GM12878 (cell line): ENCODE measurements around the gene DBNDD2. TPM values are rescaled to one million over a fixed set of nuclear protein-coding genes. Genes with fewer than 3 reads are reported as not detected.

Experiments used
- ATAC-seq: fragments of 200-7000 bp; cut with Tn5 transposase; 3 replicates; pipeline ENCODE4 v1.9.1; 2020; ENCODE audit warnings: mild to moderate bottlenecking, moderate library complexity
- BruUV-seq: library from RNA; stranded (reverse); fragments of 400-500 nt; replicated peaks from 2 replicates; lab custom pipeline; 2021; lab: Mats Ljungman, UMichigan
- CTCF ChIA-PET: fragments of 300-600 bp; sonication (Branson Sonifier 250); formaldehyde crosslinking; extraction: SDS; loops from one replicate; lab custom pipeline; 2021; ENCODE audit warnings: inconsistent platforms; lab: Yijun Ruan, JAX
- POLR2A ChIA-PET: fragments of 350-600 bp; formaldehyde crosslinking; extraction: SDS; loops from one replicate; lab custom pipeline; 2021; ENCODE audit warnings: inconsistent platforms; lab: Charles Lee
- RAD21 ChIA-PET: fragments of 300-600 bp; sonication (Branson Sonifier 250); formaldehyde crosslinking; loops from one replicate; lab custom pipeline; 2023; ENCODE audit warnings: antibody characterized with exemption; ENCODE audit not compliant: unreplicated experiment; lab: Charles Lee
- SMC1A ChIA-PET: fragments of 300-600 bp; sonication (Branson Sonifier 250); formaldehyde crosslinking; loops from one replicate; lab custom pipeline; 2023; ENCODE audit not compliant: unreplicated experiment, uncharacterized antibody; lab: Charles Lee
- DNase-seq: peaks from one replicate; pipeline ENCODE4 v3.0.0-alpha.2; 2011; ENCODE audit warnings: low read depth, low spot score
- FAIRE-seq: peaks from 3 replicates; lab custom pipeline; 2011; peaks lifted over from hg19 to GRCh38; lab: Jason Lieb, UNC
- H2AFZ ChIP-seq: 2 replicates; pipeline ENCODE4 v1.6.0; 2011; ENCODE audit warnings: low read depth, low read length, control low read depth; ENCODE audit not compliant: control insufficient read depth
- H3K27ac ChIP-seq: 2 replicates; pipeline ENCODE4 v1.5.1; 2011; ENCODE audit warnings: control low read depth; ENCODE audit not compliant: control insufficient read depth, insufficient read depth
- H3K27me3 ChIP-seq, 2 experiments: replicated peaks in 1 of 2; 2 replicates each; pipeline versions ENCODE4 v1.6.0 to v1.6.1; 2011; ENCODE audit warnings: low read length in 1 of 2; ENCODE audit not compliant: control insufficient read depth in 2 of 2, insufficient read depth in 2 of 2
- H3K36me3 ChIP-seq, 2 experiments: 2 replicates each; pipeline ENCODE4 v1.5.1; 2011; ENCODE audit warnings: low read length in 1 of 2; ENCODE audit not compliant: control insufficient read depth in 2 of 2, insufficient read depth in 2 of 2
- H3K4me1 ChIP-seq: 2 replicates; pipeline ENCODE4 v1.6.1; 2011; ENCODE audit warnings: mild to moderate bottlenecking, low read length, moderate library complexity, mixed read lengths; ENCODE audit not compliant: control insufficient read depth, insufficient read depth
- H3K4me2 ChIP-seq: 2 replicates; pipeline ENCODE4 v1.6.0; 2011; ENCODE audit warnings: control low read depth; ENCODE audit not compliant: control insufficient read depth, insufficient read depth
- H3K4me3 ChIP-seq: fragments of 200-600 bp; sonication (generic); 2 replicates; pipeline ENCODE4 v1.5.1; 2016
- H3K79me2 ChIP-seq: 2 replicates; pipeline ENCODE4 v1.6.0; 2011; ENCODE audit warnings: low read length; ENCODE audit not compliant: control insufficient read depth, insufficient read depth
- H3K9ac ChIP-seq: 2 replicates; pipeline ENCODE4 v1.8.0; 2011; ENCODE audit warnings: low read length, control low read depth, mixed read lengths; ENCODE audit not compliant: control insufficient read depth, insufficient read depth
- H3K9me3 ChIP-seq: replicated peaks from 3 replicates; pipeline ENCODE4 v1.5.1; 2011; ENCODE audit warnings: mild to moderate bottlenecking, low read length; ENCODE audit not compliant: control insufficient read depth, insufficient read depth
- H4K20me1 ChIP-seq: 2 replicates; pipeline ENCODE4 v1.6.0; 2011; ENCODE audit not compliant: control insufficient read depth, insufficient read depth
- EED ChIP-seq: sonication (generic); IDR thresholded peaks from 2 replicates; pipeline ENCODE4 v1.6.1; 2016; ENCODE audit warnings: antibody characterized with exemption, low read depth
- HCFC1 ChIP-seq: fragments of 150-350 bp; IDR thresholded peaks from 2 replicates; pipeline ENCODE4 v1.6.1; 2014; ENCODE audit warnings: low read length
- MYC ChIP-seq: IDR thresholded peaks from 2 replicates; pipeline ENCODE4 v1.6.1; 2011; ENCODE audit warnings: mild to moderate bottlenecking, low read length, moderate library complexity, inconsistent platforms; ENCODE audit not compliant: insufficient read depth, insufficient replicate concordance, insufficient read length, severe bottlenecking
- SIX5 ChIP-seq: IDR thresholded peaks from 2 replicates; pipeline ENCODE4 v1.6.1; 2011; ENCODE audit warnings: mild to moderate bottlenecking, low read depth, low read length, moderate library complexity; ENCODE audit not compliant: severe bottlenecking
- SUZ12 ChIP-seq: fragments of 200-600 bp; sonication (generic); IDR thresholded peaks from one replicate; pipeline ENCODE4 v1.6.1; 2018; ENCODE audit warnings: antibody characterized with exemption, mild to moderate bottlenecking; ENCODE audit not compliant: unreplicated experiment
- WGBS: methylation state at CpG from one replicate; pipeline ENCODE4 v1.1.6; 2016; ENCODE audit warnings: low lambda C conversion rate; ENCODE audit not compliant: insufficient replicate concordance, insufficient coverage; ENCODE audit errors: missing lambda C conversion rate; 5-methylcytosine and 5-hydroxymethylcytosine counted together
- in situ Hi-C: fragments of 300-500 bp; cut with MboI; formaldehyde crosslinking; loops from 9 replicates; pipeline ENCODE4 v1.14.3; 2018; ENCODE audit warnings: mixed read lengths
- intact Hi-C: fragments of 100-400 bp; cut with micrococcal nuclease; formaldehyde crosslinking; loops from one replicate; pipeline ENCODE4 v1.14.2; 2022; ENCODE audit not compliant: unreplicated experiment
- polyA plus RNA-seq, 11 experiments: library from polyadenylated mRNA; depleted of rRNA in 4 of 11; unstranded in 6 of 11; stranded (reverse) in 5 of 11; fragments of >200 nt; fragmentation: Nextera tagmentation in 4 of 11; fragmentation: Illumina TruSeq in 1 of 11; extraction: Ambion mirVana in 4 of 11; extraction: Trizol in 1 of 11; gene quantifications; 1 replicate in 1 of 11; 2 replicates in 10 of 11; pipeline versions ENCODE4 v1.2.1 to v1.2.3, GENCODE V29; 2011 to 2016; ENCODE audit warnings: inconsistent platforms in 2 of 11, missing spikeins in 2 of 11, low read depth in 1 of 11
- total RNA-seq, 4 experiments: library from RNA; depleted of rRNA in 3 of 4; stranded (reverse); fragments of >200 nt in 3 of 4; fragmentation: Illumina TruSeq in 1 of 4; extraction: Trizol in 1 of 4; gene quantifications; 2 replicates each; pipeline versions ENCODE4 v1.2.1 to v1.2.3, GENCODE V29; 2013 to 2021
- TF ChIP-seq, protein P1 (sequence below): fragments of 450-650 bp; IDR thresholded peaks from 2 replicates; pipeline ENCODE4 v1.6.1; 2016; ENCODE audit warnings: mild to moderate bottlenecking, moderate library complexity, borderline replicate concordance
- TF ChIP-seq, protein P2 (sequence below): IDR thresholded peaks from 2 replicates; pipeline ENCODE4 v1.6.1; 2012; ENCODE audit warnings: low read depth, low read length, improper control_type of control experiment
- TF ChIP-seq, protein P3 (sequence below): IDR thresholded peaks from 2 replicates; pipeline ENCODE4 v1.6.1; 2012; ENCODE audit warnings: low read length, inconsistent platforms
- TF ChIP-seq, protein P4 (sequence below): fragments of 450-650 bp; IDR thresholded peaks from 2 replicates; pipeline ENCODE4 v1.6.1; 2017; ENCODE audit warnings: low read depth, mild to moderate bottlenecking, moderate library complexity
- TF ChIP-seq, protein P5 (sequence below): IDR thresholded peaks from 2 replicates; pipeline ENCODE4 v1.6.1; 2011; ENCODE audit warnings: low read depth, mild to moderate bottlenecking, low read length, moderate library complexity, borderline replicate concordance; ENCODE audit errors: extremely low read depth

Gene DBNDD2
- total and polyA plus RNA-seq, 10 of the 15 experiments (the other 5 are each of a cell fraction or from before 2014, with no cell fraction given) = 0.17 to 5.7 (median 0.49) TPM; not detected in 1

DNA sequence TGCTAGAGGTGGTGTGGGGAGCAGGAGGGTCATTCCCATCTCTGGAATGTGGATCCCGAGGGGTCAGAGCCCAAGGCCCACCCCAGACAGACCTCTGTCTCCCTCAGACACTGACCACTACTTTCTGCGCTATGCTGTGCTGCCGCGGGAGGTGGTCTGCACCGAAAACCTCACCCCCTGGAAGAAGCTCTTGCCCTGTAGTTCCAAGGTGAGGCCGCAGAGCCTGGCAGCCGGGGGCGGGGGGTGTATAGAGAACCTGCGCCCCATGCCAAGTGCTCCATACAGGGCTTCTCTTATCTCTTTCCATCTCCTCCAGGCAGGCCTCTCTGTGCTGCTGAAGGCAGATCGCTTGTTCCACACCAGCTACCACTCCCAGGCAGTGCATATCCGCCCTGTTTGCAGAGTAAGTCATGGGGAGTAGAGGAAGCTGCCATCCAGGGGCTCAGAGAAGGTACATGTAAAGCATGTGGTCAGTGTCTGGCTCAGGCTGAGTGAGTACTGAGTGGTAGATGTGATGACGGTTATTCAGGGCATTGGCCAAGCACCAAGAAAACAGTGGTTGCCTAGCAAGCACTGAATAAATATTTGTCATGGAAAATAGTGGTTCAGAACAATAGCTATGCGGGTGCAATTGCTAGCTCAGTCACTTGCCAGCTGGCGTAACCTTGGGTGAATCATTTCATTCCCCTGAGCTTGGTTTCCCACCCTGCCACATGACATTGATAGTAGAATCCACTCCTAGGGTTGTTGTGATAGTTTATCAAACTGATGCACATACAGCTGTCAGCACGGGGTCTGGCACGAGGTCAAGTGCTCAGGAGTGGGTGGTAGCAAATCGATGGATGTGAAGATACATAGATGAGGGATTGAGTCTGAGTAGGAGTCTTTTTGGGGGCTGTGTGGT lies 11.4 kb downstream of the DBNDD2 start:
- ChIA-PET CTCF (interaction anchor here (0.9 to 8.5 kb wide), 12 partner anchors 10 to 60 kb away, joined by 3 to 86 read pairs (median 5); partner anchors contain the start of gene SYS1), POLR2A (interaction anchor here (1.0 to 1.1 kb wide), 2 partner anchors 49 to 56 kb away, joined by 3 read pairs; partner anchors contain the start of gene SYS1), RAD21 (interaction anchor here (0.6 to 3.2 kb wide), 8 partner anchors 10 to 57 kb away, joined by 3 to 24 read pairs (median 6); partner anchors contain the start of gene SYS1), SMC1A (interaction anchor here (0.5 to 3.0 kb wide), 9 partner anchors 10 to 99 kb away, joined by 3 to 21 read pairs (median 5); no protein-coding TSS in a partner anchor)
- FAIRE-seq (no peak), DNase-seq (peak; percentile 80), ATAC-seq (peak; percentile 89)
- in situ Hi-C loops = loop anchor here (5.0 kb wide), 1 partner anchor 52 kb away; no protein-coding TSS in a partner anchor
- Histone ChIP-seq H3K36me3 (peaks cover 16 to 25% of the 10 kb centered on the region in 2 experiments), H3K27me3 (no peaks in the 10 kb centered on the region), H3K4me1 (peaks cover 20% of the 10 kb centered on the region), H4K20me1 (no peaks in the 10 kb centered on the region), H2AFZ (no peak overlapping the region), H3K79me2 (peaks cover 13% of the 10 kb centered on the region), H3K4me3 (no peak overlapping the region), H3K9me3 (no peaks in the 10 kb centered on the region), H3K4me2 (peak overlapping the region; percentile 59), H3K27ac (peak overlapping the region; percentile 26), H3K9ac (0 out of 2 replicates have a peak overlapping the region, but pooled peaks have one; percentile 22)
- WGBS = 22% methylated on average over 17 of the region's 17 CpGs
- BruUV-seq = no TSS peak
- intact Hi-C loops = no loop called here
- TF ChIP-seq SUZ12 (no peak), SIX5 (no peak), EED (no peak), MYC (no peak), HCFC1 (no peak)
- TF ChIP-seq, protein P1, sequence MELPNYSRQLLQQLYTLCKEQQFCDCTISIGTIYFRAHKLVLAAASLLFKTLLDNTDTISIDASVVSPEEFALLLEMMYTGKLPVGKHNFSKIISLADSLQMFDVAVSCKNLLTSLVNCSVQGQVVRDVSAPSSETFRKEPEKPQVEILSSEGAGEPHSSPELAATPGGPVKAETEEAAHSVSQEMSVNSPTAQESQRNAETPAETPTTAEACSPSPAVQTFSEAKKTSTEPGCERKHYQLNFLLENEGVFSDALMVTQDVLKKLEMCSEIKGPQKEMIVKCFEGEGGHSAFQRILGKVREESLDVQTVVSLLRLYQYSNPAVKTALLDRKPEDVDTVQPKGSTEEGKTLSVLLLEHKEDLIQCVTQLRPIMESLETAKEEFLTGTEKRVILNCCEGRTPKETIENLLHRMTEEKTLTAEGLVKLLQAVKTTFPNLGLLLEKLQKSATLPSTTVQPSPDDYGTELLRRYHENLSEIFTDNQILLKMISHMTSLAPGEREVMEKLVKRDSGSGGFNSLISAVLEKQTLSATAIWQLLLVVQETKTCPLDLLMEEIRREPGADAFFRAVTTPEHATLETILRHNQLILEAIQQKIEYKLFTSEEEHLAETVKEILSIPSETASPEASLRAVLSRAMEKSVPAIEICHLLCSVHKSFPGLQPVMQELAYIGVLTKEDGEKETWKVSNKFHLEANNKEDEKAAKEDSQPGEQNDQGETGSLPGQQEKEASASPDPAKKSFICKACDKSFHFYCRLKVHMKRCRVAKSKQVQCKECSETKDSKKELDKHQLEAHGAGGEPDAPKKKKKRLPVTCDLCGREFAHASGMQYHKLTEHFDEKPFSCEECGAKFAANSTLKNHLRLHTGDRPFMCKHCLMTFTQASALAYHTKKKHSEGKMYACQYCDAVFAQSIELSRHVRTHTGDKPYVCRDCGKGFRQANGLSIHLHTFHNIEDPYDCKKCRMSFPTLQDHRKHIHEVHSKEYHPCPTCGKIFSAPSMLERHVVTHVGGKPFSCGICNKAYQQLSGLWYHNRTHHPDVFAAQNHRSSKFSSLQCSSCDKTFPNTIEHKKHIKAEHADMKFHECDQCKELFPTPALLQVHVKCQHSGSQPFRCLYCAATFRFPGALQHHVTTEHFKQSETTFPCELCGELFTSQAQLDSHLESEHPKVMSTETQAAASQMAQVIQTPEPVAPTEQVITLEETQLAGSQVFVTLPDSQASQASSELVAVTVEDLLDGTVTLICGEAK = no peak
- TF ChIP-seq, protein P2, sequence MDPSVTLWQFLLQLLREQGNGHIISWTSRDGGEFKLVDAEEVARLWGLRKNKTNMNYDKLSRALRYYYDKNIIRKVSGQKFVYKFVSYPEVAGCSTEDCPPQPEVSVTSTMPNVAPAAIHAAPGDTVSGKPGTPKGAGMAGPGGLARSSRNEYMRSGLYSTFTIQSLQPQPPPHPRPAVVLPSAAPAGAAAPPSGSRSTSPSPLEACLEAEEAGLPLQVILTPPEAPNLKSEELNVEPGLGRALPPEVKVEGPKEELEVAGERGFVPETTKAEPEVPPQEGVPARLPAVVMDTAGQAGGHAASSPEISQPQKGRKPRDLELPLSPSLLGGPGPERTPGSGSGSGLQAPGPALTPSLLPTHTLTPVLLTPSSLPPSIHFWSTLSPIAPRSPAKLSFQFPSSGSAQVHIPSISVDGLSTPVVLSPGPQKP = no peak
- TF ChIP-seq, protein P3, sequence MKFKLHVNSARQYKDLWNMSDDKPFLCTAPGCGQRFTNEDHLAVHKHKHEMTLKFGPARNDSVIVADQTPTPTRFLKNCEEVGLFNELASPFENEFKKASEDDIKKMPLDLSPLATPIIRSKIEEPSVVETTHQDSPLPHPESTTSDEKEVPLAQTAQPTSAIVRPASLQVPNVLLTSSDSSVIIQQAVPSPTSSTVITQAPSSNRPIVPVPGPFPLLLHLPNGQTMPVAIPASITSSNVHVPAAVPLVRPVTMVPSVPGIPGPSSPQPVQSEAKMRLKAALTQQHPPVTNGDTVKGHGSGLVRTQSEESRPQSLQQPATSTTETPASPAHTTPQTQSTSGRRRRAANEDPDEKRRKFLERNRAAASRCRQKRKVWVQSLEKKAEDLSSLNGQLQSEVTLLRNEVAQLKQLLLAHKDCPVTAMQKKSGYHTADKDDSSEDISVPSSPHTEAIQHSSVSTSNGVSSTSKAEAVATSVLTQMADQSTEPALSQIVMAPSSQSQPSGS = no peak
- TF ChIP-seq, protein P4, sequence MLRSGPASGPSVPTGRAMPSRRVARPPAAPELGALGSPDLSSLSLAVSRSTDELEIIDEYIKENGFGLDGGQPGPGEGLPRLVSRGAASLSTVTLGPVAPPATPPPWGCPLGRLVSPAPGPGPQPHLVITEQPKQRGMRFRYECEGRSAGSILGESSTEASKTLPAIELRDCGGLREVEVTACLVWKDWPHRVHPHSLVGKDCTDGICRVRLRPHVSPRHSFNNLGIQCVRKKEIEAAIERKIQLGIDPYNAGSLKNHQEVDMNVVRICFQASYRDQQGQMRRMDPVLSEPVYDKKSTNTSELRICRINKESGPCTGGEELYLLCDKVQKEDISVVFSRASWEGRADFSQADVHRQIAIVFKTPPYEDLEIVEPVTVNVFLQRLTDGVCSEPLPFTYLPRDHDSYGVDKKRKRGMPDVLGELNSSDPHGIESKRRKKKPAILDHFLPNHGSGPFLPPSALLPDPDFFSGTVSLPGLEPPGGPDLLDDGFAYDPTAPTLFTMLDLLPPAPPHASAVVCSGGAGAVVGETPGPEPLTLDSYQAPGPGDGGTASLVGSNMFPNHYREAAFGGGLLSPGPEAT = peak; percentile 33; the same call in 1 of the 2 replicates
- TF ChIP-seq, protein P5, sequence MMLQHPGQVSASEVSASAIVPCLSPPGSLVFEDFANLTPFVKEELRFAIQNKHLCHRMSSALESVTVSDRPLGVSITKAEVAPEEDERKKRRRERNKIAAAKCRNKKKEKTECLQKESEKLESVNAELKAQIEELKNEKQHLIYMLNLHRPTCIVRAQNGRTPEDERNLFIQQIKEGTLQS = no peak
